A673 (cell line): ENCODE data around the gene B3GALT6. TPM values are rescaled to one million over a fixed set of nuclear protein-coding genes. Genes with fewer than 3 reads are reported as not detected.
"Not testable (repeated sequence)": the region's sequence is repeated elsewhere in the genome, so short reads cannot be mapped to it uniquely, and the experiment has no call there.

Experiments used
- BruUV-seq: library from RNA; stranded (reverse); fragments of 400-500 nt; replicated peaks from 2 replicates; lab custom pipeline; 2021; lab: Mats Ljungman, UMichigan
- CTCF ChIA-PET: fragments of 300-600 bp; sonication (Branson Sonifier 250); formaldehyde crosslinking; loops from one replicate; lab custom pipeline; 2022; ENCODE audit warnings: antibody characterized with exemption; lab: Charles Lee
- POLR2A ChIA-PET: fragments of 300-600 bp; sonication (Branson Sonifier 250); formaldehyde crosslinking; loops from one replicate; lab custom pipeline; 2022; ENCODE audit warnings: antibody characterized with exemption; ENCODE audit not compliant: low non-redundant PET; lab: Charles Lee
- DNase-seq: peaks from one replicate; pipeline ENCODE4 v3.0.0-alpha.2; 2015; ENCODE audit warnings: low spot score
- H3K27ac ChIP-seq: fragments of 200-600 bp; sonication (generic); 2 replicates; pipeline ENCODE4 v1.5.1; 2016; ENCODE audit warnings: mixed run types, low read depth, mild to moderate bottlenecking, mixed read lengths, antibody characterized with exemption, low read length; ENCODE audit not compliant: poor library complexity, severe bottlenecking
- H3K27me3 ChIP-seq: fragments of 200-600 bp; sonication (generic); replicated peaks from 2 replicates; pipeline ENCODE4 v1.6.1; 2017; ENCODE audit warnings: mixed run types, low read depth, mild to moderate bottlenecking, mixed read lengths, antibody characterized with exemption, low read length; ENCODE audit not compliant: insufficient read depth, poor library complexity
- H3K36me3 ChIP-seq: fragments of 200-600 bp; sonication (generic); 2 replicates; pipeline ENCODE4 v1.6.1; 2016; ENCODE audit warnings: mixed run types, mild to moderate bottlenecking, mixed read lengths, antibody characterized with exemption, low read length; ENCODE audit not compliant: insufficient read depth, poor library complexity, severe bottlenecking
- H3K4me1 ChIP-seq: fragments of 200-600 bp; sonication (generic); 2 replicates; pipeline ENCODE4 v1.6.1; 2017; ENCODE audit warnings: mixed run types, mild to moderate bottlenecking, mixed read lengths, antibody characterized with exemption, low read length; ENCODE audit not compliant: insufficient read depth, poor library complexity, severe bottlenecking
- H3K4me3 ChIP-seq: fragments of 200-600 bp; sonication (generic); 2 replicates; pipeline ENCODE4 v1.5.1; 2016; ENCODE audit warnings: low read depth, mixed run types, mild to moderate bottlenecking, mixed read lengths, low read length; ENCODE audit not compliant: poor library complexity, severe bottlenecking
- H3K9me3 ChIP-seq: fragments of 200-600 bp; sonication (generic); 2 replicates; pipeline ENCODE4 v1.6.1; 2016; ENCODE audit warnings: mixed run types, low read depth, mild to moderate bottlenecking, mixed read lengths, antibody characterized with exemption, low read length; ENCODE audit not compliant: poor library complexity, severe bottlenecking
- EZH2 ChIP-seq: fragments of 200-600 bp; sonication (generic); IDR thresholded peaks from 2 replicates; pipeline ENCODE4 v1.6.1; 2017; ENCODE audit warnings: borderline replicate concordance, low read depth, mild to moderate bottlenecking, mixed read lengths, antibody characterized with exemption, low read length; ENCODE audit not compliant: poor library complexity, severe bottlenecking
- intact Hi-C: fragments of 100-400 bp; cut with micrococcal nuclease; formaldehyde crosslinking; loops from one replicate; pipeline ENCODE4 v1.10.0; 2022; ENCODE audit not compliant: unreplicated experiment
- total RNA-seq: library from RNA; stranded (reverse); gene quantifications from 2 replicates; pipeline ENCODE4 v1.2.3, GENCODE V29; 2021
- TF ChIP-seq, protein P1 (sequence below): fragments of 300-800, 200-600 bp; sonication (generic); conservative IDR thresholded peaks from 2 replicates; pipeline ENCODE4 v1.5.1; 2017; ENCODE audit warnings: low read depth, mild to moderate bottlenecking, antibody characterized with exemption, low read length, moderate library complexity, mixed read lengths

Gene B3GALT6
- total RNA-seq, 1 experiment from 2014 or later = 41.8 TPM

DNA sequence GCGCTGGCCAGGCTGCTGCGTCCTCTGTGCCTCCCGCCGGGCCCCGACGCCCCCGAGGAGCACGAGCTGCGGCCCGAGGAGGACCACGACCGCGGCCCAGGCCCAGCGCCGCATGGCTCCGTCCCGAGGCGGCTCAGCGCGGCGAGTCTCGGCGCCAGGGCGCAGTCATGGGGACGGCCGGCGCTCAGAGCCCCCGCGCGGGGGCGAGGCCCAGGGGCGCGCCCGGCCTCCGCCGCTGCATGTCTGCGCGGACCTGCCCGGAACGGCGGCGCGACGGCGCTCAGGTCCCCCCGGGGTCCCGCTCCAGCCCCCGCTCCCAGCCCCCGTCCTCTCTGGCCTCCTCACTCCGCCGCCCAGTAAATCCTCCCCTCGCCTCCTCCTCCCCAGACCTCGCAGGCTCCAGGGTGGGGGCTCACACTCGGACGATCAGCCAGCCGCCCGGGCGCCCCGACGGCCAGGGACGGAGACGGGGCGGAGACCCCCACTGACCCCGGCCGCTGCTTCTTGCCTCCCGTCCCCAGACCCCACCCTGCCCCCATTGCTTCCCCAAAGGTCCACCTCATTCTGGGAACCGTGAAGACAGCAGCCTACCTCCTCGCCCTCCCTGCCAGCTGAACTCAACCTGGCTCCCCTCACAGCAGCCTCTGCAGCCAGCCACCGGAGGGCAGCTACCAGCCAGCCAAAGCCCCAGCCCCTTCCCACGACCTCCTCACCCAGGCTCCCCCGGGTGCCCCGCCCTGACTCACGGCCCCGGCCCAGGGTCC lies 14.7 kb downstream of the B3GALT6 start, which contains the start of gene C1QTNF12:
Gene C1QTNF12 (minus strand): TSS at position 146 of the 764 bp plus-strand sequence. CDS start 32 bp downstream, at position 114.
- intact Hi-C loops = no loop called here
- BruUV-seq = no TSS peak

DNA sequence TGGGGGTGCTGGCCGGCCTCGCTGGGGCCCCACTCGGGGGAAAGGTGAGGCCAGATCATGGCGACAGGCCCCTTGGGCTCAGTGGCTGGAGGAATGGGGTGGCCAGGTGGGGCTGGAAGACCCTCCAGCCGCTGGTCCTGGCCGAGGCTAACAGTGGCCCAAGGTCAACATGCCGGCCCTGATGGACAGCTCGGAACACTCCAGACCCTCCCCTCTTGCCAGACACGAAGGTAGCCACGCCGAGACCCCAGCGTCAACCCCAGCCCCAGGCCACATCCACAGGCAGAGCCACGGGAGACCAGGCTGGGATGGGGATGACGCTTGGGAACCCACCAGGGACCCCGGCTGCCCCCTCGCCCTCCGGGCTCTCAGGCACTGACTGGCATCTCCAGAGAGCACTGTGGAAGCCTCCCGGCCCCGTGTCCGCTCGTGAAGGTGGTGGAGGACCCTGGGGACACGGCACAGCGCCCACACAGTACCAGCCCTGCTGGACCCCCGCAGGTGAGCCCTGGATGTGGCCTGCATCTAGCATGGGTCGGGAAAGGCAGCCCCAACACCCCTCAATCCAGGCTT lies 15.4 kb downstream of the B3GALT6 start:
- Histone ChIP-seq H3K9me3 (no peaks in the 10 kb centered on the region), H3K4me1 (no peaks in the 10 kb centered on the region), H3K4me3 (no peak overlapping the region), H3K27me3 (no peaks in the 10 kb centered on the region), H3K27ac (no peak overlapping the region), H3K36me3 (peaks cover 1% of the 10 kb centered on the region)
- BruUV-seq = no TSS peak
- ChIA-PET POLR2A (no interaction called here), CTCF (no interaction called here)
- intact Hi-C loops = no loop called here
- no peak for TF ChIP-seq EZH2
- TF ChIP-seq, protein P1, sequence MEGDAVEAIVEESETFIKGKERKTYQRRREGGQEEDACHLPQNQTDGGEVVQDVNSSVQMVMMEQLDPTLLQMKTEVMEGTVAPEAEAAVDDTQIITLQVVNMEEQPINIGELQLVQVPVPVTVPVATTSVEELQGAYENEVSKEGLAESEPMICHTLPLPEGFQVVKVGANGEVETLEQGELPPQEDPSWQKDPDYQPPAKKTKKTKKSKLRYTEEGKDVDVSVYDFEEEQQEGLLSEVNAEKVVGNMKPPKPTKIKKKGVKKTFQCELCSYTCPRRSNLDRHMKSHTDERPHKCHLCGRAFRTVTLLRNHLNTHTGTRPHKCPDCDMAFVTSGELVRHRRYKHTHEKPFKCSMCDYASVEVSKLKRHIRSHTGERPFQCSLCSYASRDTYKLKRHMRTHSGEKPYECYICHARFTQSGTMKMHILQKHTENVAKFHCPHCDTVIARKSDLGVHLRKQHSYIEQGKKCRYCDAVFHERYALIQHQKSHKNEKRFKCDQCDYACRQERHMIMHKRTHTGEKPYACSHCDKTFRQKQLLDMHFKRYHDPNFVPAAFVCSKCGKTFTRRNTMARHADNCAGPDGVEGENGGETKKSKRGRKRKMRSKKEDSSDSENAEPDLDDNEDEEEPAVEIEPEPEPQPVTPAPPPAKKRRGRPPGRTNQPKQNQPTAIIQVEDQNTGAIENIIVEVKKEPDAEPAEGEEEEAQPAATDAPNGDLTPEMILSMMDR = no peak
- DNase-seq = no peak

More for the DNA sequence above, 14.7 kb downstream of the B3GALT6 start, which contains the start of gene C1QTNF12:
- no peak within 1 kb of the TSS for H3K27ac ChIP-seq
- H3K4me3 ChIP-seq = no peak within 1 kb of the TSS
- no peaks in the 10 kb centered on the region for H3K4me1 ChIP-seq
- no peaks in the 10 kb centered on the region for H3K36me3 ChIP-seq
- no peaks in the 10 kb centered on the region for H3K27me3 ChIP-seq
- POLR2A ChIA-PET = no interaction called here
- CTCF ChIA-PET = no interaction called here
- DNase-seq = no peak
- no peaks in the 10 kb centered on the region for H3K9me3 ChIP-seq
- TF ChIP-seq, protein P1 = no peak
- TF ChIP-seq EZH2 = no peak

DNA sequence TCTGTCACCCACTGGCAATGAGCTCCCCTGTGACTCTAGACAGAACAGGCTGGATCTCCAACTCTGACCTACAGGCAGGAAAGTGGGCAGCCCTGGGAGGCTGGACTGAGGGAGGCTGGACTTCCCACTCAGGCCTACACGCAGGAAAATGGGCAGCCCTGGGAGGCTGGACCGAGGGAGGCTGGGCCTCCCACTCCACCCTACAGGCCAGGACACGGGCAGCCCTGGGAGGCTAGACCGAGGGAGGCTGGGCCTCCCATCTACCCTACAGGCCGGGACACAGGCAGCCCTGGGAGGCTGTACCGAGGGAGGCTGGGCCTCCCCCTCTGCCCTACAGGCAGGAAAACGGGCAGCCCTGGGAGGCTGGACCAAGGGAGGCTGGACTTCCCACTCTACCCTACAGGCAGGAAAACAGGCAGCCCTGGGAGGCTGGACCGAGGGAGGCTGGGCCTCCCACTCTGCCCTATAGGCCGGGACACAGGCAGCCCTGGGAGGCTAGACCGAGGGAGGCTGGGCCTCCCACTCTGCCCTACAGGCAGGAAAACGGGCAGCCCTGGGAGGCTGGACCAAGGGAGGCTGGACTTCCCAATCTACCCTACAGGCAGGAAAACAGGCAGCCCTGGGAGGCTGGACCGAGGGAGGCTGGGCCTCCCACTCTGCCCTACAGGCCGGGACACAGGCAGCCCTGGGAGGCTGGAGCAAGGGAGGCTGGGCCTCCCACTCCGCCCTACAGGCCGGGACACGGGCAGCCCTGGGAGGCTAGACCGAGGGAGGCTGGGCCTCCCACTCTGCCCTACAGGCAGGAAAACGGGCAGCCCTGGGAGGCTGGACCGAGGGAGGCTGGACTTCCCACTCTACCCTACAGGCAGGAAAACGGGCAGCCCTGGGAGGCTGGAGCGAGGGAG lies 16.2 kb downstream of the B3GALT6 start:
- H3K4me3 ChIP-seq, H3K27ac ChIP-seq, H3K9me3 ChIP-seq, POLR2A ChIA-PET, BruUV-seq, DNase-seq, H3K27me3 ChIP-seq, intact Hi-C loops, H3K36me3 ChIP-seq, H3K4me1 ChIP-seq, CTCF ChIA-PET: not testable (repeated sequence)
